PC-3 (cell line): ENCODE data around the gene OR10A5. TPM values are rescaled to one million over a fixed set of nuclear protein-coding genes. Genes with fewer than 3 reads are reported as not detected.
"Not testable (repeated sequence)": the region's sequence is repeated elsewhere in the genome, so short reads cannot be mapped to it uniquely, and the experiment has no call there.

Experiments used
- ATAC-seq: fragments of 200-7000 bp; cut with Tn5 transposase; 2 replicates; pipeline ENCODE4 v1.9.1; 2020; ENCODE audit warnings: mild to moderate bottlenecking, moderate library complexity
- Bru-seq: library from RNA; stranded (reverse); fragments of 400-500 nt; gene quantifications from one replicate; lab custom pipeline; 2021; lab: Mats Ljungman, UMichigan
- BruChase-seq, 2 experiments: library from RNA; stranded (reverse); fragments of 400-500 nt; gene quantifications; one replicate each; lab custom pipeline; 2021; lab: Mats Ljungman, UMichigan
- BruUV-seq: library from RNA; stranded (reverse); fragments of 400-500 nt; replicated peaks from 2 replicates; lab custom pipeline; 2021; lab: Mats Ljungman, UMichigan
- CTCF ChIA-PET: fragments of 300-600 bp; sonication (Branson Sonifier 250); formaldehyde crosslinking; loops from one replicate; lab custom pipeline; 2022; ENCODE audit warnings: antibody characterized with exemption; lab: Charles Lee
- POLR2A ChIA-PET: fragments of 300-600 bp; sonication (Branson Sonifier 250); formaldehyde crosslinking; loops from one replicate; lab custom pipeline; 2022; ENCODE audit warnings: antibody characterized with exemption; ENCODE audit not compliant: unreplicated experiment; lab: Charles Lee
- DNase-seq: peaks from one replicate; pipeline ENCODE4 v3.0.0-alpha.2; 2015
- H2AFZ ChIP-seq: fragments of 300-600 bp; sonication (generic); 2 replicates; pipeline ENCODE4 v1.6.0; 2016; ENCODE audit warnings: antibody characterized with exemption, low read length
- H3F3A ChIP-seq: fragments of 300-600 bp; sonication (generic); one replicate; pipeline ENCODE4 v1.6.0; 2017; ENCODE audit warnings: antibody characterized with exemption, low read length, control low read depth, mild to moderate bottlenecking; ENCODE audit not compliant: unreplicated experiment
- H3K27ac ChIP-seq: fragments of 300-600 bp; sonication (generic); 2 replicates; pipeline ENCODE4 v1.5.1; 2016; ENCODE audit warnings: mild to moderate bottlenecking, low read length
- H3K27me3 ChIP-seq: fragments of 300-600 bp; sonication (generic); 2 replicates; pipeline ENCODE4 v1.6.1; 2016; ENCODE audit warnings: low read length, mixed read lengths
- H3K36me3 ChIP-seq: fragments of 300-600 bp; sonication (generic); 2 replicates; pipeline ENCODE4 v1.6.1; 2016; ENCODE audit warnings: low read depth, mixed run types, low read length, mixed read lengths
- H3K4me1 ChIP-seq: fragments of 300-600 bp; sonication (generic); 2 replicates; pipeline ENCODE4 v1.5.1; 2016; ENCODE audit warnings: low read length; ENCODE audit not compliant: insufficient read depth
- H3K4me2 ChIP-seq: fragments of 300-600 bp; sonication (generic); 2 replicates; pipeline ENCODE4 v1.6.0; 2016; ENCODE audit warnings: low read length
- H3K4me3 ChIP-seq: fragments of 300-600 bp; sonication (generic); 2 replicates; pipeline ENCODE4 v1.5.1; 2016; ENCODE audit warnings: mild to moderate bottlenecking, low read length, mixed read lengths
- H3K79me2 ChIP-seq: fragments of 300-600 bp; sonication (generic); 2 replicates; pipeline ENCODE4 v1.6.1; 2017; ENCODE audit warnings: low read length, mixed read lengths
- H3K9ac ChIP-seq: fragments of 300-600 bp; sonication (generic); 2 replicates; pipeline ENCODE4 v1.6.0; 2016; ENCODE audit warnings: mild to moderate bottlenecking, low read length
- H3K9me2 ChIP-seq: fragments of 300-600 bp; sonication (generic); replicated peaks from 2 replicates; pipeline ENCODE4 v1.6.1; 2016; ENCODE audit warnings: mixed run types, low read length, mixed read lengths
- H3K9me3 ChIP-seq: fragments of 300-600 bp; sonication (generic); 2 replicates; pipeline ENCODE4 v1.6.1; 2016; ENCODE audit warnings: low read length, mixed read lengths
- H4K20me1 ChIP-seq: fragments of 300-600 bp; sonication (generic); 2 replicates; pipeline ENCODE4 v1.6.1; 2016; ENCODE audit warnings: low read length, mixed read lengths
- EZH2 ChIP-seq: fragments of 300-600 bp; sonication (generic); IDR thresholded peaks from one replicate; pipeline ENCODE4 v1.6.1; 2017; ENCODE audit warnings: antibody characterized with exemption, mild to moderate bottlenecking, low read length; ENCODE audit not compliant: unreplicated experiment
- EZH2phosphoT487 ChIP-seq: fragments of 300-600 bp; sonication (generic); IDR thresholded peaks from 2 replicates; pipeline ENCODE4 v1.6.1; 2018; ENCODE audit warnings: mild to moderate bottlenecking, antibody characterized with exemption, low read length, borderline replicate concordance
- intact Hi-C: fragments of 100-400 bp; cut with micrococcal nuclease; formaldehyde crosslinking; loops from 2 replicates; pipeline ENCODE4 v1.9.0; 2023
- long read RNA-seq: library from polyadenylated mRNA; unstranded; transcript quantifications from one replicate; pipeline ENCODE4 v2.0.0, GENCODE V29; 2021; ENCODE audit not compliant: unreplicated experiment
- total RNA-seq: library from RNA; depleted of rRNA; stranded (reverse); fragments of >200 nt; gene quantifications from 2 replicates; pipeline ENCODE4 v1.2.3, GENCODE V29; 2014; rRNA removed
- TF ChIP-seq, protein P1 (sequence below): fragments of 300-600 bp; sonication (generic); conservative IDR thresholded peaks from 2 replicates; pipeline ENCODE4 v1.5.1; 2017; ENCODE audit warnings: antibody characterized with exemption, low read depth, mild to moderate bottlenecking, low read length

Gene OR10A5, protein sequence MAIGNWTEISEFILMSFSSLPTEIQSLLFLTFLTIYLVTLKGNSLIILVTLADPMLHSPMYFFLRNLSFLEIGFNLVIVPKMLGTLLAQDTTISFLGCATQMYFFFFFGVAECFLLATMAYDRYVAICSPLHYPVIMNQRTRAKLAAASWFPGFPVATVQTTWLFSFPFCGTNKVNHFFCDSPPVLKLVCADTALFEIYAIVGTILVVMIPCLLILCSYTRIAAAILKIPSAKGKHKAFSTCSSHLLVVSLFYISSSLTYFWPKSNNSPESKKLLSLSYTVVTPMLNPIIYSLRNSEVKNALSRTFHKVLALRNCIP
- total RNA-seq (not detected in 2 replicates), Bru-seq, nascent RNA (not detected), BruChase-seq, experiment 1, labeled RNA remaining after a 6-hour chase (not detected), BruChase-seq, experiment 2, labeled RNA remaining after a 2-hour chase (not detected)
- long read RNA-seq, result 0 reads

DNA sequence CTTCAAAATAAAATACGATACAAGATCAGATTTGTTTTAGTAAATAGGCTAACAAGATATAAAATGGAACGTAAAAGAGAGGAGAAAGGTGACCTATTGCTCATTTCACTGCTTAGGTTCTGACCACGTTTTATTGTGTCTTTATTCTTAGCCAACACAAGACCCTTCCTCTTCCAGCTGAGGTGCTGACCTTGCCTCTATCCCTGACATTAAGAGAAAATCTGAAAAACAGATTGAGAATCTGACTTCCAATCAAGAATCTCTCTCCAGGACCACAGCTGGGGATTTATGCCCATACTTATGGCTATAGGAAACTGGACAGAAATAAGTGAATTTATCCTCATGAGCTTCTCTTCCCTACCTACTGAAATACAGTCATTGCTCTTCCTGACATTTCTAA lies at the start of gene OR10A5:
Gene OR10A5, plus strand, starts transcription at position 301 of the 400 bp plus-strand sequence. Its CDS starts 0 bp downstream, at position 301.
- no peaks in the 10 kb centered on the region for H3F3A ChIP-seq
- CTCF ChIA-PET, result no interaction called here
- H3K27ac ChIP-seq, result no peak within 1 kb of the TSS
- BruUV-seq, result no TSS peak
- no peaks in the 10 kb centered on the region for H3K4me1 ChIP-seq
- no peaks in the 10 kb centered on the region for H4K20me1 ChIP-seq
- intact Hi-C loops, result no loop called here
- no peak for DNase-seq
- no peak within 1 kb of the TSS for H3K4me3 ChIP-seq
- no peak within 1 kb of the TSS for H3K4me2 ChIP-seq
- no peaks in the 10 kb centered on the region for H3K9me2 ChIP-seq
- TF ChIP-seq EZH2 (no peak), EZH2phosphoT487 (no peak)
- TF ChIP-seq, protein P1, sequence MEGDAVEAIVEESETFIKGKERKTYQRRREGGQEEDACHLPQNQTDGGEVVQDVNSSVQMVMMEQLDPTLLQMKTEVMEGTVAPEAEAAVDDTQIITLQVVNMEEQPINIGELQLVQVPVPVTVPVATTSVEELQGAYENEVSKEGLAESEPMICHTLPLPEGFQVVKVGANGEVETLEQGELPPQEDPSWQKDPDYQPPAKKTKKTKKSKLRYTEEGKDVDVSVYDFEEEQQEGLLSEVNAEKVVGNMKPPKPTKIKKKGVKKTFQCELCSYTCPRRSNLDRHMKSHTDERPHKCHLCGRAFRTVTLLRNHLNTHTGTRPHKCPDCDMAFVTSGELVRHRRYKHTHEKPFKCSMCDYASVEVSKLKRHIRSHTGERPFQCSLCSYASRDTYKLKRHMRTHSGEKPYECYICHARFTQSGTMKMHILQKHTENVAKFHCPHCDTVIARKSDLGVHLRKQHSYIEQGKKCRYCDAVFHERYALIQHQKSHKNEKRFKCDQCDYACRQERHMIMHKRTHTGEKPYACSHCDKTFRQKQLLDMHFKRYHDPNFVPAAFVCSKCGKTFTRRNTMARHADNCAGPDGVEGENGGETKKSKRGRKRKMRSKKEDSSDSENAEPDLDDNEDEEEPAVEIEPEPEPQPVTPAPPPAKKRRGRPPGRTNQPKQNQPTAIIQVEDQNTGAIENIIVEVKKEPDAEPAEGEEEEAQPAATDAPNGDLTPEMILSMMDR, result no peak
- no peaks in the 10 kb centered on the region for H3K79me2 ChIP-seq
- no peaks in the 10 kb centered on the region for H3K27me3 ChIP-seq
- H3K36me3 ChIP-seq, result no peaks in the 10 kb centered on the region
- POLR2A ChIA-PET, result interaction anchor here (0.6 kb wide), 1 partner anchor 147 kb away, joined by 3 read pairs; no protein-coding TSS in a partner anchor
- no peak for ATAC-seq
- H3K9me3 ChIP-seq, result no peaks in the 10 kb centered on the region
- H3K9ac ChIP-seq, result no peak within 1 kb of the TSS
- H2AFZ ChIP-seq, result no peak within 1 kb of the TSS

DNA sequence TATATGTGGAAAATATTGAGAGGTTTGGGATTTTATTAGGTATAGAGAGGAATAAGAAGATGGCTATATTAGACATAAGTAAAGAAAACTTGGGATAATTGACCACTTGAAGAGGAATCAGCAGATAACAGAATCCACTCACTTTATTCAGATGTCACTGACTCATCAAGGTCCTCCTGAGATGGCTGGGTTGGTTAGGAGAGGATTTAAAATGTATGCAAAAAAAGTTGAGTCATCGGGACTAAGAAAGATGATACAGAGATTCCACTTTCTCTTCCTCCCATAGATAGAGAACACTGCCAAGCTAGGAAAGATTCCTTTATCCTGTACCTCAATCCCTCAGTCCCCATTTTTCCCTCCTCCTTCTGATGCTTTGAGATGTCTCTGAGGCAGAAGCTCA lies 46.1 kb upstream of the OR10A5 start, which contains the start of gene OR6A2:
Gene OR6A2, minus strand, starts transcription at position 288 of the 400 bp plus-strand sequence. CDS start 3,981 bp downstream, outside the sequence.
- TF ChIP-seq, protein P1, result no peak
- TF ChIP-seq EZH2phosphoT487 (no peak), EZH2 (no peak)
- H3K4me3 ChIP-seq, result no peak within 1 kb of the TSS
- H3K9ac ChIP-seq, result no peak within 1 kb of the TSS
- H3K36me3 ChIP-seq, result no peaks in the 10 kb centered on the region
- no peak within 1 kb of the TSS for H2AFZ ChIP-seq
- H3F3A ChIP-seq, result no peaks in the 10 kb centered on the region
- H3K9me2 ChIP-seq, result no peaks in the 10 kb centered on the region
- CTCF ChIA-PET, result no interaction called here
- H3K27me3 ChIP-seq, result no peaks in the 10 kb centered on the region
- DNase-seq (peak; percentile 17), ATAC-seq (no peak)
- no TSS peak for BruUV-seq
- no peaks in the 10 kb centered on the region for H3K4me1 ChIP-seq
- no peaks in the 10 kb centered on the region for H3K79me2 ChIP-seq
- H3K4me2 ChIP-seq, result no peak within 1 kb of the TSS
- POLR2A ChIA-PET, result no interaction called here
- H3K9me3 ChIP-seq, result no peaks in the 10 kb centered on the region
- intact Hi-C loops, result no loop called here
- H3K27ac ChIP-seq, result no peak within 1 kb of the TSS
- no peaks in the 10 kb centered on the region for H4K20me1 ChIP-seq

DNA sequence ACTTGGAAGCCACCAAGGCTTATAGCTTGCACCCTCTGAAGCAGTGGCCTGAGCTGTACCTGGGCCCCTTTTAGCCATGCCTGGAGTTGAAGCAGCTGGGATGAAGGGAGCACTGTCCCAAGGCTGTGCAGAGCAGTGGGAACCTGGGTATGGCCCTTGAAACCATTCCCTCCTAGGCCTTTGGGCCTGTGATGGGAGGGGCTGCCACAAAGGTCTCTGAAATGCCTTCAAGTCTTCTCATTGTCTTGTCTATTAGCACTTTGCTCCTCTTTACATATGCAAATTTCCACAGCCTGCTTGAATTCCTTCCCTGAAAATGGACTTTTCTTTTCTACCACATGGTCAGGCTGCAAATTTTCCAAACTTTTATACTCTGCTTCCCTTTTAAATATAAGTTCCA lies 44.4 kb upstream of the OR10A5 start:
- H3K9me2 ChIP-seq, H3K9me3 ChIP-seq, H4K20me1 ChIP-seq, H3K27me3 ChIP-seq, ATAC-seq, intact Hi-C loops, H3K4me2 ChIP-seq, H3K4me1 ChIP-seq, H3K9ac ChIP-seq, H3K36me3 ChIP-seq, H2AFZ ChIP-seq, BruUV-seq, CTCF ChIA-PET, POLR2A ChIA-PET, H3F3A ChIP-seq, DNase-seq, H3K4me3 ChIP-seq, H3K27ac ChIP-seq, H3K79me2 ChIP-seq: not testable (repeated sequence)
